ENCODE results near the gene POP5.

The POP5 gene

DNA sequence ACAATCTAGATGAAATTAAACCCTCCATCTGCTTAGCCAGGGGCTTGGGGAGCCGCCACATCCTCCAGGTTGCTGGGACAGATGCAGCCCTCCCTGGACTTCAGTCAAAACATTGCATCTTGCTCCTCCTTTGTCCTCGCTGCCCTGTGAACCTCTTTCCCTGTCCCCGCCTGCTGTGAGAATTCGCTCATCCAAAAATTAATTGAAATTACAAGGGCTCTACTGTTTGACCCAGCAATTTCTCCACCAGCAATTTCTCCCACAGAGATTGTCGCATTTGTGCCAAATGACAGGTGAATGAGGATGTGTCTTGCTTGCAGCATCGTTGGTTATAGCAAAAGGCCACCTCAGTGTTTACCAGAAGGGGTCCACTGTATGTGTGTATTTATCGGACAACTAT, 5.0 kb upstream of the POP5 start:
- Histone ChIP-seq H3K27me3 (ENCODE audit: control insufficient read depth, insufficient read depth, low read length) (no peaks in the 10 kb centered on the region), H3K9me3 (ENCODE audit: control insufficient read depth, low read length) (no peaks in the 10 kb centered on the region), H3K36me3 (ENCODE audit: control insufficient read depth, insufficient read depth, low read length) (no peaks in the 10 kb centered on the region)

DNA sequence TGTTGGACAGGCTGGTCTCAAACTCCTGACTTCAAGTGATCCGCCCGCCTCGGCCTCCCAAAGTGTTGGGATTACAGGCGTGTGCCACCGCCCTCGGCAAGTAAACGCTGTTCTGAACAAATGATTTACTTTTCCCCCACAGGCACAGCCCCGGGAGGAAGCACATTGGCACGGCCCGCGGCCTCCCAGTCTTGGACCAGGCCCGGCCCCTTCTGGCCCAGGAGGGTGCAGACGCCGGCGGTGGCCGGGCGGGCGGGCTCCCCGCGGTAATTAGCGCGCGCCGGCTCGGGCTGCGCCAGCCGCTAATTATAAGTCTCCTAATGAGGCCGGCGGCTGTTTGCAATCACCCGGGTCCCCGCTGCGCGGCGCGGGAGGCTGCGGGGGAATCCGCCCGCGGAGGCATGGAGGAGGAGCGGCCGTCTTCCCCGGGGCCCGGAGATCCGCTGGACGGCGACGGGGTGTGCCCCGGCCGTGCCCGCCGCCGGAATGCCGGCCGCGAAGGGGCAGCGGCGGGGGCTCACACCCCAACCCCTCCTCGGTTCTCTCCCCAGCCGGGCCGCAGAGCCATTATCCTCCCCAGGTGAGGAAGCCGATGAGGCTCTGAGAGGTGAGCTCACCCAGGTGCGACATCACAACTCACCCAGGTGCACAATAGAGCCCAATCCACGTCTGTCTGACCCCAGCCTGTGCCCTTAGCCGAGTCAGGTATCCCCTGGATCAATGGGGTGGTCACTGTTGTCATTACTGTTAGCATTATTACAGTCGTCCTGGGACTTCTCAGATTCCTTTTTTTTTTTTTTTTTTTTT, 3.3 kb upstream of the POP5 start:
- Histone ChIP-seq H3K27me3 (ENCODE audit: control insufficient read depth, insufficient read depth, low read length) (no peaks in the 10 kb centered on the region), H3K36me3 (ENCODE audit: control insufficient read depth, insufficient read depth, low read length) (no peaks in the 10 kb centered on the region), H3K9me3 (ENCODE audit: control insufficient read depth, low read length) (no peaks in the 10 kb centered on the region), H3K4me3 (ENCODE audit: low read length) (no peak overlapping the region), H3K4me1 (ENCODE audit: control insufficient read depth, insufficient read depth, low read length) (peaks cover 25% of the 10 kb centered on the region), H3K9ac (ENCODE audit: low read length) (peak overlapping the region; percentile 15)

More for the DNA sequence above, 5.0 kb upstream of the POP5 start:
- no peak overlapping the region for H3K9ac ChIP-seq (ENCODE audit: low read length)
- peaks cover 22% of the 10 kb centered on the region for H3K4me1 ChIP-seq (ENCODE audit: control insufficient read depth, insufficient read depth, low read length)
- no peak overlapping the region for H3K4me3 ChIP-seq (ENCODE audit: low read length)

GRCh38 chr12:120583478-120584030, 2.4 kb upstream of the POP5 start:
- Histone ChIP-seq H3K4me3 (ENCODE audit: low read length) (no peak overlapping the region), H3K27me3 (ENCODE audit: control insufficient read depth, insufficient read depth, low read length) (no peaks in the 10 kb centered on the region), H3K9ac (ENCODE audit: low read length) (no peak overlapping the region), H3K4me1 (ENCODE audit: control insufficient read depth, insufficient read depth, low read length) (peaks cover 21% of the 10 kb centered on the region), H3K9me3 (ENCODE audit: control insufficient read depth, low read length) (no peaks in the 10 kb centered on the region), H3K36me3 (ENCODE audit: control insufficient read depth, insufficient read depth, low read length) (no peaks in the 10 kb centered on the region)

DNA sequence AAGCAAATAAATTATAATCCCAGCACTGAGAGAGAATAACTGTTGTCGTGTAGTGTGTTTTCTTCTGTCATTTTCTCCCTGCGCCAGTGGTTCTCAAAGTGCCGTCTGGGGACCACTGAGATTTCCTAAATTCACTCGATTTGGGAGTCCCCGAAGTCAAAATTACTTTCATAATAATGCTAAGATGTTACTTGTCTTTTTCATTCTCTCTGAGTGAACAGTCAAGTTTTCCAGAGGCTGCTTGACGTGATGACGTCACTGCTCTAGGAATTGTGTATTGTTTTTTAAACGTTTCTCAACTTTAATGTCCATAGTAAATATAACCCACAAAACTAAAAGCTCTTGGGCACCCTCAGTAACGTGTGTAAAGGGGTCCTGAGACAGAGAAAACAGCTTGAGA, 796 bp upstream of the POP5 start:
- peak overlapping the region; percentile 85 for H3K4me3 ChIP-seq (ENCODE audit: low read length)
- peaks cover 21% of the 10 kb centered on the region for H3K4me1 ChIP-seq (ENCODE audit: control insufficient read depth, insufficient read depth, low read length)
- H3K9ac ChIP-seq (ENCODE audit: low read length), result peak overlapping the region; percentile 87
- no peaks in the 10 kb centered on the region for H3K9me3 ChIP-seq (ENCODE audit: control insufficient read depth, low read length)
- no peaks in the 10 kb centered on the region for H3K36me3 ChIP-seq (ENCODE audit: control insufficient read depth, insufficient read depth, low read length)
- no peaks in the 10 kb centered on the region for H3K27me3 ChIP-seq (ENCODE audit: control insufficient read depth, insufficient read depth, low read length)

- Histone ChIP-seq H3K27me3 (ENCODE audit: control insufficient read depth, insufficient read depth, low read length) (no peaks in the 10 kb centered on the region), H3K36me3 (ENCODE audit: control insufficient read depth, insufficient read depth, low read length) (peaks cover 10% of the 10 kb centered on the region), H3K9ac (ENCODE audit: low read length) (no peak overlapping the region), H3K4me3 (ENCODE audit: low read length) (no peak overlapping the region), H3K4me1 (ENCODE audit: control insufficient read depth, insufficient read depth, low read length) (peaks cover 16% of the 10 kb centered on the region), H3K9me3 (ENCODE audit: control insufficient read depth, low read length) (no peaks in the 10 kb centered on the region)
Observed at GRCh38 chr12:120579179-120579578, 2.0 kb downstream of the POP5 start.

GRCh38 chr12:120574106-120574505, 7.1 kb downstream of the POP5 start:
- Histone ChIP-seq H3K36me3 (ENCODE audit: control insufficient read depth, insufficient read depth, low read length) (peaks cover 17% of the 10 kb centered on the region), H3K9me3 (ENCODE audit: control insufficient read depth, low read length) (no peaks in the 10 kb centered on the region), H3K4me3 (ENCODE audit: low read length) (no peak overlapping the region), H3K27me3 (ENCODE audit: control insufficient read depth, insufficient read depth, low read length) (no peaks in the 10 kb centered on the region), H3K9ac (ENCODE audit: low read length) (no peak overlapping the region), H3K4me1 (ENCODE audit: control insufficient read depth, insufficient read depth, low read length) (no peaks in the 10 kb centered on the region)

GRCh38 chr12:120573560-120573959, 7.6 kb downstream of the POP5 start:
- Histone ChIP-seq H3K9ac (ENCODE audit: low read length) (no peak overlapping the region), H3K4me3 (ENCODE audit: low read length) (no peak overlapping the region), H3K36me3 (ENCODE audit: control insufficient read depth, insufficient read depth, low read length) (peaks cover 17% of the 10 kb centered on the region), H3K27me3 (ENCODE audit: control insufficient read depth, insufficient read depth, low read length) (no peaks in the 10 kb centered on the region), H3K9me3 (ENCODE audit: control insufficient read depth, low read length) (no peaks in the 10 kb centered on the region), H3K4me1 (ENCODE audit: control insufficient read depth, insufficient read depth, low read length) (no peaks in the 10 kb centered on the region)

- Histone ChIP-seq H3K27me3 (ENCODE audit: control insufficient read depth, insufficient read depth, low read length) (no peaks in the 10 kb centered on the region), H3K4me3 (ENCODE audit: low read length) (no peak overlapping the region), H3K4me1 (ENCODE audit: control insufficient read depth, insufficient read depth, low read length) (no peaks in the 10 kb centered on the region), H3K9ac (ENCODE audit: low read length) (no peak overlapping the region), H3K36me3 (ENCODE audit: control insufficient read depth, insufficient read depth, low read length) (peaks cover 12% of the 10 kb centered on the region), H3K9me3 (ENCODE audit: control insufficient read depth, low read length) (no peaks in the 10 kb centered on the region)
Observed at GRCh38 chr12:120571299-120571698, 9.9 kb downstream of the POP5 start.

GRCh38 chr12:120563495-120563894, 17.7 kb downstream of the POP5 start:
- no peaks in the 10 kb centered on the region for H3K27me3 ChIP-seq (ENCODE audit: control insufficient read depth, insufficient read depth, low read length)
- H3K9me3 ChIP-seq (ENCODE audit: control insufficient read depth, low read length), result no peaks in the 10 kb centered on the region
- no peak overlapping the region for H3K9ac ChIP-seq (ENCODE audit: low read length)
- peaks cover 36% of the 10 kb centered on the region for H3K36me3 ChIP-seq (ENCODE audit: control insufficient read depth, insufficient read depth, low read length)
- no peak overlapping the region for H3K4me3 ChIP-seq (ENCODE audit: low read length)
- H3K4me1 ChIP-seq (ENCODE audit: control insufficient read depth, insufficient read depth, low read length), result no peaks in the 10 kb centered on the region

DNA sequence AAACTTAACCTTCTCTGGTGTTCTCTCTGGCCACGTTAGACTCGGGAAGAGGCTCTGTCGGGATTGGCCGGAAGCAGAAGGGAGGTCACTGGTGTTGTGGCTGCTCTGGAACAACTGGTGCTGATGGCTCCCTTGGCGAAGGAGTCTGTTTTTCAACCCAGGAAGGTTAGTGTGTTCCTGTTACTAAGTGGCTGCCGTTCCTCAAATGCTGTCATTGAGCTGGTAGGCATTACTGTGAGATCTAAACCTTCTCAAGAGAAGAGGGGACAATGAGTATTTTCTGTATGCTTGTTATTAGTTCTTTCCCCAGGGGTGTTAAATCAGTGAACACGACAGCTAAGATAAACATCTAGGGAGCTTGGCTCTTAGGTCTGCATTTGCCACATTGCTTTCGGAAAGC, 18.3 kb downstream of the POP5 start:
- no peaks in the 10 kb centered on the region for H3K9me3 ChIP-seq (ENCODE audit: control insufficient read depth, low read length)
- no peak overlapping the region for H3K4me3 ChIP-seq (ENCODE audit: low read length)
- no peak overlapping the region for H3K9ac ChIP-seq (ENCODE audit: low read length)
- H3K36me3 ChIP-seq (ENCODE audit: control insufficient read depth, insufficient read depth, low read length), result peaks cover 36% of the 10 kb centered on the region
- H3K27me3 ChIP-seq (ENCODE audit: control insufficient read depth, insufficient read depth, low read length), result no peaks in the 10 kb centered on the region
- H3K4me1 ChIP-seq (ENCODE audit: control insufficient read depth, insufficient read depth, low read length), result no peaks in the 10 kb centered on the region

DNA sequence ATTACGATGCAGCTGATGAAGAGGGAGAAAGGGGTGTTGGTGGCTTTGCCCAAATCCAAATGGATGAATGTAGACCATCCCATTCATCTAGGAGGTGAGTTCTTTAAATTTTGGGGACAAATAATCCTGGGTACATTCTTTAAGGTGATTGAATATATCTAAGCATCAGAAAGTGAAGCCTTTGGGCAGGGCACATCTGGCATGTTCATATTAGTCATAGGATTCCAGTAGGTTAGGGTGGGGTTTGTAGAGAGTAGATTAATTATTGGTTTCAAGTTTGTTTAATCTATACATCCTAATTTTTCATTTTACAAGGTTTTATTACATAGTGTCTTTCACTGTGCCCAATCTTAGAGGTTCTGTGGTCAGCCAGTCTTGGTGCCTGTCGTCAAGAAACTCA, 23.6 kb downstream of the POP5 start:
- Histone ChIP-seq H3K9ac (ENCODE audit: low read length) (no peak overlapping the region), H3K36me3 (ENCODE audit: control insufficient read depth, insufficient read depth, low read length) (peaks cover 15% of the 10 kb centered on the region)

GRCh38 chr12:120554678-120555077, 26.5 kb downstream of the POP5 start:
- Histone ChIP-seq H3K27me3 (ENCODE audit: control insufficient read depth, insufficient read depth, low read length) (no peaks in the 10 kb centered on the region), H3K9ac (ENCODE audit: low read length) (no peak overlapping the region), H3K4me3 (ENCODE audit: low read length) (no peak overlapping the region), H3K9me3 (ENCODE audit: control insufficient read depth, low read length) (no peaks in the 10 kb centered on the region), H3K4me1 (ENCODE audit: control insufficient read depth, insufficient read depth, low read length) (peaks cover 7% of the 10 kb centered on the region), H3K36me3 (ENCODE audit: control insufficient read depth, insufficient read depth, low read length) (peaks cover 9% of the 10 kb centered on the region)

More for the DNA sequence above, 23.6 kb downstream of the POP5 start:
- H3K4me1 ChIP-seq (ENCODE audit: control insufficient read depth, insufficient read depth, low read length), result no peaks in the 10 kb centered on the region
- H3K9me3 ChIP-seq (ENCODE audit: control insufficient read depth, low read length), result no peaks in the 10 kb centered on the region
- H3K4me3 ChIP-seq (ENCODE audit: low read length), result no peak overlapping the region
- no peaks in the 10 kb centered on the region for H3K27me3 ChIP-seq (ENCODE audit: control insufficient read depth, insufficient read depth, low read length)
